GM19455 (cell line): ENCODE measurements around the gene POR.
"Not testable (repeated sequence)": the region's sequence is repeated elsewhere in the genome, so short reads cannot be mapped to it uniquely, and the experiment has no call there.

ENCODE experiments used
- ATAC-seq: cut with Tn5 transposase; IDR thresholded peaks from one replicate; pipeline ENCODE4 v1.9.1; 2021; ENCODE audit not compliant: unreplicated experiment

The POR gene

DNA sequence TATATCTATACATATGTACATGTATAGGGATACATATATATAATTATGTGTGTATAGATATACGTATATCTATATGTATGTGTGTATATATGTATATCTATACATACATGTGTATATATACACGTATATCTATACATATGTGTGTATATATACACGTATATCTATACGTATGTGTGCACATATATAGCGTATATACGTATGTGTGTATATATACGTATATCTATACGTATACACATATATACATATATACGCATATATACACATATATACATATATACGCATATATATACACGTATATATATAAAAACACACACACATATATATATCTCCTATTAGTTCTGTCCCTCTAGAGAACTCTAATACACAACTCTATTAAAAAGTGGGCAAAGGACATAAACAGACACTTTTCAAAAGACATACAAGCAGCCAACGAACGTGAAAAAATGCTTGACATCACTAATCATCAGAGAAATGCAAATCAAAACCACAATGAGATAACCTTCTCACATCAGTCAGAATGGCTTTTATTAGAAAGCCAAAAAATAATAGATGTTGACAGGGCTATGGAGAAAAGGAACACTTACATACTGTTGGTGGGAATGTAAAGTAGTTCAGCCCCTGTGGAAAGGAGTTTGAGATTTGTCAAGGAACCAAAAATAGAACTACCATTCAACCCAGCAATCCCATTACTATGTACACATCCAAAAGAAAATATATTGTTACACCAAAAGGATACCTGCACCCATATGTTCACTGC is 101.4 kb downstream of the POR start:
- ATAC-seq: no peak

DNA sequence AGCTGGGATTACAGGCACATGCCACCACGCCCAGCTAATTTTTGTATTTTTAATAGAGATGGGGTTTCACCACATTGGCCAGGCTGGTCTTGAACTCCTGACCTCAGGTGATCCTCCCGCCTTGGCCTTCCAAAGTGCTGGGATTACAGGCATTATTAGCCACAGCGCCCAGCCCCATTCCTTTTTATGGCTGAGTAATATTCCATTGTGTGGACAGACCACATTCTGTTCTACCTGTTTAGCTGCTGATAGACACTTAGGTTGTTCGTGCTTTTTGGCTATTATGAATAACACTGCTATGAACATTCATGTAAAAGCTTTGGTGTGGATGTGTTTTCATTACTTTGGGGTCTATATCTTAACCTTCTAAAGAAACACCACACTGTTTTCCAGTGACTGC is 103.6 kb downstream of the POR start:
- ATAC-seq: not testable (repeated sequence)

DNA sequence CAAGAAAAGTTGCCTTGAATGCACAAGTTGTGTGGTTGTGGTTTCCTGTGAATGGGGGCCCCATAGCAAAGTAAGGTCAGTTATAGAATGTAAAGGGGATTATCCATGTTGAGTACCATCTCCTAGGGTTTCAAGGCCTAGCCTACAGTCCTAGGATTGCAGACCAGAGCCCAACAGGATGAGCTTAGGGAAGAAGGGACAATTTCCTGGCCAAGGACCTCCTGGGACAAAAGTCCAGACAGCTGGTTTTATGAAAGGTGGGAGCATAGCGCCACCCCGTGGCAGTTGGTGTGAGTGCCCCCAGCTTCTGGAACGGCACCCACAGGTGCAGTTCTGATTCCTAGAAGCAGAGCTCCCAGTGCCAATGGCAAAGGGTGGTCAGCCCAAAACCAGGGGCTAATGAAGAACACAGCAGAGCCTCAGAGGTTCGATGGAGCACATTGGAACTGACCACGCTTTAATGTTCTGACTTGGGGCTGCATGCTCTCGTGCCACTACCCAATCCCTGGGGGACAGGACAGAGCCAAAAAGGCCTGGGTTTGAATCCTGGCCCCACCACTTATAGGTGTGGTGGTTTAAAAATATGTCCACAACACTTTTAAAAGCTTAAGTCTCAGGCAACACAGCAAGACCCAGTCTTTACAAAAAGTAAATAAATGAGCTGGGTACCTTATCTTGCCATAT is 105.2 kb downstream of the POR start:
- ATAC-seq: no peak

DNA sequence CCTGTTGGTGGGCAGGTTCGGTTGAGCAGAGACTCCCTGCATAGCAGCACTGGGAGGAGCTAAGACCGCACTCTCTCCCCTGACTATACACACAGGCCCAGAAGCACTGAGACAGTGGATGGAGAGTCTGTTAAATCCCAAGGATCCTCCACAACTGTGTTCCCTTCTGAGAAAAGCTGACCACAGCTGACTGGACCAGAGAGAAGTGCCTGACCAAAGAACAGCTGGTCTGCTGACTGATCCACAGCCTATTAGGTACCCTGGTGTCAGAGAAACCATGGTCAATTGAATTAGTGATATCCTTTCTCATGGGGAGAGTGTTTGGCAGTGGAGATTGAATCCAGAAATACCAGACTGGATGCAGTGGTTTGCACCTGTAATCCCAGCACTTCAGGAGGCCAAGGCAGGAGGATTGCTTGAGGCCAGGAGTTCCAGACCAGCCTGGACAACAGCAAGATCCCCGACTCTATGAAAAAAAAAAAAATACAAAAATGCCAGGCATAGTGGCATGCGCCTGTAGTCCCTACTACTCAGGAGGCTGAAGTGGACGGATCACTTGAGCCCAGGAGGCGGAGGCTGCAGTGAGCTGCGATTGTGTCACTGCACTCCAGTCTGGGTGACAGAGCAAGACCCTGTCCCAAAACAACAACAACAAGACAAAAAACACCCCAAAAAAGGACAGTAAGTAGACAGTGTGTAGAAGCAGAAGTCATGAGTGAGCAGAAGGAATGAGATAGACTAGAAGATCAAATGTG is 107.2 kb downstream of the POR start:
- ATAC-seq: no peak

DNA sequence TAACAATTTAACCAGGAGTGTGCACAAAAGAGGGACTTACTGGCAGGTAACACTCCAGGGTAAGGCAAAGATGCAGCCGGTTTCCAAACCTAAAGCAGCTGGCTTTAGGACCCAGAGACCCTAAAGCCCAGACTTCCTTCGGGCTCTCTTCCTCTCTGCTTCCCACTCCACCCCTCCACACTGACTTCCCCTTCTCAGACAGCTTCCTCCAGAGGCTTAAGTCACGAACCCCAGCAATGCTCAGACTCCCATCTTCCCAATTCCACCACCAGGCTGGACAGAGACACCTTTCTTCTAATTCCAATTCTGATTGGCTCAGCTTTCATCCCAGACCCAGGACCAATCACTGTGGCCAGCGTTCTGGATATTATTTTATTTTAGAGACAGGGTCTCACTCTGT is 108.0 kb downstream of the POR start:
- ATAC-seq: no peak

- not testable (repeated sequence) for ATAC-seq
Observed at GRCh38 chr7:76029682-76030081, 114.7 kb downstream of the POR start.

- no peak for ATAC-seq
Observed at GRCh38 chr7:76031964-76032363, 117.0 kb downstream of the POR start.
